AG08396 (cell line): Measurements from ENCODE around the gene TFDP2.
"Not testable (repeated sequence)": the region's sequence is repeated elsewhere in the genome, so short reads cannot be mapped to it uniquely, and the experiment has no call there.

Experiments
- DNase-seq: peaks from one replicate; pipeline ENCODE4 v3.0.0; 2012; ENCODE audit warnings: low spot score, mixed read lengths

TFDP2 gene, protein sequence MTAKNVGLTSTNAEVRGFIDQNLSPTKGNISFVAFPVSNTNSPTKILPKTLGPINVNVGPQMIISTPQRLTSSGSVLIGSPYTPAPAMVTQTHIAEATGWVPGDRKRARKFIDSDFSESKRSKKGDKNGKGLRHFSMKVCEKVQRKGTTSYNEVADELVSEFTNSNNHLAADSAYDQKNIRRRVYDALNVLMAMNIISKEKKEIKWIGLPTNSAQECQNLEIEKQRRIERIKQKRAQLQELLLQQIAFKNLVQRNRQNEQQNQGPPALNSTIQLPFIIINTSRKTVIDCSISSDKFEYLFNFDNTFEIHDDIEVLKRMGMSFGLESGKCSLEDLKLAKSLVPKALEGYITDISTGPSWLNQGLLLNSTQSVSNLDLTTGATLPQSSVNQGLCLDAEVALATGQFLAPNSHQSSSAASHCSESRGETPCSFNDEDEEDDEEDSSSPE

DNA sequence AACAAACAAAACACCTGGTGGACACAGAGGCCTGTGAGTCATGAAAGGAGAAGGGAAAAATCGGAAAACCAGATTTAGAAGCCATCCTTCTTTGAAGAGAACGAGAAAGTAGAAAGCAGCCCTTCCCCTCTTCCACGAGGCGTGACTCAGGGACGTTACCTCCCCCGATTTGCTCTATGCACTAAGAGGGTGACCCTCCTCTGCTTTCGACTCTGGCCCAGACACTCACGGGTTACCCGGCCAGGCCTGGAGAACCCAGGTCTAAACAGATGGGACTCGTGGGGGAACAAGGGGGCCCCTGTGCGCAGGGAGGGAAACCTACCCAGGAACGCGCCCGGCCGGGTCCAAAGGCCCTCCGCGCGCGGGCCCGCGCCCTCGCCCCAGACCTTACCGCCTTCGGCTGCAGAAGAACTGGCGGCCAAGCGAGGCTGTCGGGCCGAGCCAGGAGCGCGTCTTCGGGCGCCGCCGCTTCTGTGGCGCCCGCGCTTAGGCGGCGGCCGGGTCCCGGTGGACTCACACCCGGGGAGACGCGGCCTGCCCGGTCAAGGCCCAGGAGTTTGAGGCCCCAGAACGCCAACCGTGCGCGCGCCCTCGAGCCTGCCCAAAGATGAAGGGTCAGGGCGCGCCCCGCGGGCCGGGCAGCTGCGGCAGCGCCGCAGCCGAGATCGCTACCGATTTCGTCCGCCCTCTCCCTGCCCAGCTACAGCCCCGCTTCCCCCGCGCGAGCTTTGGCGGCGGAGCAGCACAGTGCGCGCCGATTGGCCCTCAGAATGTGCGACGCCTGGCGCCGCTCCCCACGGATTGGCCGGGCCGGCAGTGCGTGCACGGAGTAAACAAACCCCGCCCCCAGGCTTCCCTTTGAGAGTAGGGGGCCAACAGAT is at the start of gene TFDP2:
TSS of gene TFDP2 (minus strand) at position 753 of the 881 bp plus-strand sequence. CDS start 47,795 bp downstream, outside the sequence.
- DNase-seq, result peak; percentile 96

DNA sequence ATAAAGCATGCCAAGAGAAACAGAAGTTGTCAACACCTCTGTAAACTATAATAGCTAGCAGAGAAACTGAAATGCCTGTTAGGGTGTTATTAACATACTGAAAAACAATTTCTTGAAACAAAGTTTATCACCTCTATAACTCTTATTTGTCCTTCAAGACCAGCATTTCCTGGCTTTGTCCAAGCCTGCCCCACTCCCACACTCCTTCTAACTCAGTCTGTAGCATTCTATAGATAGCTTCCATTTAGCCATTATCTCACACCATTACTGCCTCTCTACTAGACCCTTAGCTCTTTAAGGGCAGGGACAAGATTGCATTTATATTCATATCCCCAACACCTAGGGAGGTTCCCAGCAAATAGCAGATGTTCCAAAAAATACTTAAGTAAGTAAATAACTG is 39.5 kb upstream of the TFDP2 start:
- no peak for DNase-seq

DNA sequence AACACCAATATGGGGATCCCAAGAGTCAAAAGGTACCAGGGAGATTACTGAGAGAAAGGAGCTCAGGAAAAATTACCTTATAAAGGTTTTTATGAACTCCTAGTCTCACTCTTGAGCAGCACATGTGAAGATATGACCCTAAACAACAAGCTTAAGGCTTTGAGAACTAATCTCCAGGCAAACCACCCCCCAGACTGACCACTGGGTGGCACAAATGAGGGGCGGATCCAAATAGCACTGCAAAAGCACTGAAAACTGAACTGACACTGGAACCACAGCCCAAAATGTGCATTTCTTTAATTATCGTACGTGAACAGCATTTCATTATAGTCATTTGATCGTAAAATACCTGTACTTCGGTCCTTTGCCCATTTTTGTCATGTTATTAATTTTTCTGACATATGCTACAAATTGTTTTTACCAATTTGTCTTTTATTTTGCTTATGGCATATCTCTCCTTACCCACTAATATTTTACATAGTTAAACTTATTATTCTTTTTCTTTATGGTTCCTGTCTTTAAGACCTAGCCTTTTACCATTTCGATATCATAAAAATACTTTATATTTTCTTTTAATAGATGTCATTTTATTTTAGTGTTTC is 31.5 kb upstream of the TFDP2 start:
- DNase-seq, result peak; percentile 27

DNA sequence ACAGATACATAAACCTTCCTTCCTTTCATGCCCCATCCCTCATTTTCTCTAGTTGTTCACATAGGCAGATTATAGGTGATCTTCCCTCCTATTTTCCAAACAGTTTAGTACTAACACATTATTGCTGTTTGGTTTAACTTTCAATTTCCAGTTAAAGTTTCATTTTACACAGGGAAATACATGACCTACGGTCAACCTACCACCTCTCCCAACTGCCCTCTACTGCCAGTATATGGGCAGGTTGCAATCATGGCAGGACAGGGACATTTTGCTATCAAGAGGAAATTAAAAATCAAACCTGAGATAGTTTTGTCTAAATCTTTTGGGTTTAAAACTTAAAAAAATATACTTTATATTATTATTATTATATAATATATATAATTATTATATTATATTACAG is 26.1 kb upstream of the TFDP2 start:
- no peak for DNase-seq

DNA sequence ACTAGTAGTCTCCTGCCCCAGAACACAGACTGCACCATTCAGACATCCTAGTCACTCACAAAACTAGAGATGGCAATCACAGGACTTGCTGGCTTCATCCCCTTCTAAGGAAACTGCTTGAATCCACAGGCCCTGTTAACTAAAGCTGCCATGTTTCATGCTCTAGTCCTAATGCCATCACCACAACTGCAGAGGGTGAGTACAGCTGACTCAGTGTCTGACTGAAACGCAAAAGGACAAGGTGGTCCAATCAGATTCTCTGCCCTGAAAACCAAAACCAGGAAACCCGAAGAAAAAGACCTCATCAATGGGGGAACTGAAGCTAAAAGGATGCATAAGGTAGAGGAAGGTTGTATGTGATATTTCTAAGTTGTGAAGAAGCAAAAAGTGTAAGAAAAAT is 25.2 kb upstream of the TFDP2 start:
- no peak for DNase-seq

DNA sequence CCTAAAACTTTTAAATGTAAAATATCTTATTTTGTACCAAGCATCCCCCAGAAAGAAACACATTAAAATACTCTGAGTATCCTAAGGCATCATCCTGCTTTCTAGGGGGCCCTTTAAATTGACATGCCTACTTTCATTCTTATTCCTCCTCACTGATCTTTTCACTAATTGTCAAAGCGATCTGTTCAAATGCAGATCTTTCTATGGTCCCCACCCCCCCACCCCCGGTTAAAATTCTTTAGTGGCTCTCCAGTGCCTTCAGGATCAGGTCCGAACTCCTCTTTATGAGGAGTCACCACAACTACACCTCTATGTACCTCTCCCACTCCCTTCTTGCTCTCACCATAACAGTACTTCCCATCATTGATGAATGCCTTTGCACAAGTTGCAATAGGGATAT is 19.2 kb upstream of the TFDP2 start:
- no peak for DNase-seq

DNA sequence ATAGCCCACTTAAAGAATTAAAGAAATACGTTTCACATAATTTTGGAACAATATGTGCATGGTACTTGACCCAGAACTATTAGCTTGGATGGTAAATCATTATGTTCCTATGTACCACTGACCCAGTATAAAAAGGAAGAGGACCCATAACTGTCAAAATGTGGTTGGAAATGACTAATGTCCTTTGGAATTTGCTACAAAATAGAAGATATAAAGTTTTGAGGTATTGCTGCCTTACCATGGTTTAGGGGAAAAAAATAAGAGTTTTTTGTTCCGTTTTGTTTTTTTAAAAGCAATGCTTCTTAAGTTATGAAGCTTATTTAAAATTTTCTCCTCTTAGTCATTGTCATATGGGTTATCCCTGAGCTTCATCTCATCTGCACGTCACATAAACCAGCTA is 15.8 kb upstream of the TFDP2 start:
- DNase-seq, result no peak

DNA sequence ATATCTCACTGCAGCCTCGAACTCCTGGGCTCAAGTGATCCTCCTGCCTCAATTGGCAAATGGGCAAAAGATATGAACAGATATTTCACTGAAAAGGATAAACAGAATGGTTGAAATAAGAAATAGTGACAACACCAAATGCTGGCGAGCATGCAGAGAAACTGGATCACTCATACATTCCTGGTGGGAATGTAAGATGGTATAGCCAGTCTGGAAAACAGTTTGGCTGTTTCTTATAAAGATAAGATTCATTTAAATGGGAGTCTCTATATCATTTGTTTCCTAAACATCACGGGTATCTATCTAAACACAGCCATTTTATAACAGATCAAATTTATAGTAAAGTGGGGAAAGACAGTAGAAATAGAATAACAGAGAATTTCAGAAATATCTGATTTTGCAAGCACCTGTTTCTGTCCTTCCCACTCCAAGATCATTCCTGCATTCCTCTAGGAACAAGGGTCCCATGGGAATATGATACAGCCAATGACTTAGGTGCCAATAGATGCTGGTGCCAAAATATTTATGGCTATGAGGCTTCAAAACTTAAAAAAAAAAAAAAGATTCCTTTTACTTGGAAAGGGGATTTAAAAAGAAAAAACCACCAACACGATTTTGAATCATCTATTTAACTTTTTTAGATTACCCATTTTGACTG is 9.9 kb upstream of the TFDP2 start:
- no peak for DNase-seq

DNA sequence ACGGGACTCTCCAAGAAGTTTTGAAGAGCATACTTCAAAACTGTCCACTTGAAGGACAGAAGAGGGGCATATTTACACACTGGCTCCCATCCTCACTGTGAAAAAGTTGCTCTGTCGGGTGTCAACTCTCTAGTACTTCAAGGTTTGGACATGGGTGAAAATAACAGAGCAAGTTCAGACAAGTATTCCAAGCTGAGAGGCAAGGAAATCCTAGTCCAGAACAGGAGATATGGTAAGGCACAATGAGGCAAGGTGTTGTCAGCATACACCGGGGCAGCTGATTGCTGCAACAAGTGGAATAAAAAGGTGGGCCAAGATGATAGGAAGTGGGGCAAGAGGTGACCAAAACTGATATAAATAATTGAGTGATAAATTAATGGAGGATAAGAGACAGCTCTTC is 4.8 kb upstream of the TFDP2 start:
- no peak for DNase-seq

DNA sequence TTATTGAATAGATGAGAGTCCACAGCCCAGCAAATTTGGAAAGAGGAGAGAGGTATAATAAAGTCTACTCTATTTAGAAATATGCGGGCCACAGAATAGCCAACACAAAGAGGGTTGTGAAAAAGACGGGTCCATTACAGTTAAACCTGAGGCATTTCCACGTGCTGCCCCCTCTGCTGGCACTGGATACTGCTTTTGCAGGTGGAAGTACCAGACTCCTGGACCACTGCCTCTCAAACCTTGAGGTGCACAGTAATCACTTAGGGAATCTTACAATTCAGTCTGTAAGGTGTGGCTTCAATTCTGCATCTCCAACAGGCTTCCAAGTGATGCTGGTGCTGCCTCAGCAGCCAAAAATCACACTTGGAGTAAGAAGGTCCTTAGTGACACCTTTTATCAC is 3.0 kb upstream of the TFDP2 start:
- DNase-seq, result no peak

DNA sequence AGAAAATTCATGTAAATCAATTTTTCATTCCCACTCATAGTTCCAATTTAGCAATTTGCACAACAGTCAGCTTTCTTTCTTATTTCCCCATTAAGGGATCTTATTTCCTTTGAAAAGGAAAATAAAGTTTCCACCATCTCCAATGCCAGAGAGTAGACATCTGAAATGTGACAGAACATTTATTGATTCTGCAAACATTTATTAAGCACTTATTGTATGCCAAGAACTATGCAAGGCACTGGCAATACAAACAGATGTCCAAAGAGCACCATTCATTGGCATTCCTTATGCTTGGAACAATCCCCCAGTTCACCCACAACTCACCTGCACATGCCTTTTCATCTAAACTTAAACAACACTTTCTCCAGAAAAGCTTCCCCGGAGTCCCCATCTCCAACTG is 2.5 kb upstream of the TFDP2 start:
- DNase-seq, result no peak

DNA sequence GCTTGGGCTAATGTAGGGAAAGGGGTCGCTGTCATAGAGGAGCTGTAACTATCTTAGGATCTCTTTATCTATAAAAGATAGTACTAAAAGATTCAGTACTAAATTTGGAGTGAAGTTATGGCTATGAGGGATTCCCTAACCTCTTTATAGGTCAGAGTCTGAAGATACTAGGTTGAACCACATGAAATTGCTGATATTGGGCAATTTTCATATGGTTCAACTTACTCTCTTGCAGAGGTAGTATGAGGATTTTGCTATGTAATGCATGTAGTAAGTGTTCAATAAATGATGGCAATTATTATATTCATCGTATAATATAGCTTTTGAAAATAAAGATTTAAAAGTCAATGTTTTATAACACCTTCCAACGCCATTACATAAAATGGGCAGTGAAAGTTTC is 1.9 kb upstream of the TFDP2 start:
- no peak for DNase-seq

DNA sequence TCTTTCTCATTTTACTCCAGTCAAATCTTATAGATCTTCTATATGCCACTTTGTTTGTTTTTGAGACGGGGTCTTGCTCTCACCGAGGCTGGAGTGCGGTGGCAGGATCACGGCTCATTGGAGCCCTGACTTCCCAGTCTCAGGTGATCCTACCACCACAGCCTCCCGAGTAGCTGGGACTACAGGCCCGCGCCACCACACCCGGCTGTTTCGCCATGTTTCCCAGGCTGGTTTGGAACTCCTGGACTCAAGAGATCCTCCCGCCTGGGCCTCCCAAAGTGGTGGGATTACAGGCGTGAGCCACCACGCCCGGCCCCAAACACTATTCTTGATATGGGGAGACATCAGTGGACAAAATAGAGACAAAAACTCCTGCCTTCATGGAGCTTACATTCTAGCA is 927 bp upstream of the TFDP2 start:
- DNase-seq, result no peak

DNA sequence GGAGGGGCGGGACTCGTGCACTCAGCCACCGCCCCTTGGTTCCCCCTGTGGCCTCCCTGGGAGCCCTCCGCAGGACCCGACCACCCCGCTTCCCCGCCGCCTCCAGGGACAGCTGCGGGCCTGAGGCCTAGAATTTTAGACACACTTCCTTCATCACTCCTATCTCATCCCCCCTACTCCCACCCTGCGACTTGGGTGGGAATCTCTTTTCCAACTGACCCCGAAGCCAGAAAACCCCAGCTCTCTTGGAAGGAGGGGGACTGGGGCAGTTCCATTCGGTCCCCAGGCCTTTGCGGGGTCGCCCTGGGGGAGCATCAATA is 289 bp upstream of the TFDP2 start:
- no peak for DNase-seq

DNA sequence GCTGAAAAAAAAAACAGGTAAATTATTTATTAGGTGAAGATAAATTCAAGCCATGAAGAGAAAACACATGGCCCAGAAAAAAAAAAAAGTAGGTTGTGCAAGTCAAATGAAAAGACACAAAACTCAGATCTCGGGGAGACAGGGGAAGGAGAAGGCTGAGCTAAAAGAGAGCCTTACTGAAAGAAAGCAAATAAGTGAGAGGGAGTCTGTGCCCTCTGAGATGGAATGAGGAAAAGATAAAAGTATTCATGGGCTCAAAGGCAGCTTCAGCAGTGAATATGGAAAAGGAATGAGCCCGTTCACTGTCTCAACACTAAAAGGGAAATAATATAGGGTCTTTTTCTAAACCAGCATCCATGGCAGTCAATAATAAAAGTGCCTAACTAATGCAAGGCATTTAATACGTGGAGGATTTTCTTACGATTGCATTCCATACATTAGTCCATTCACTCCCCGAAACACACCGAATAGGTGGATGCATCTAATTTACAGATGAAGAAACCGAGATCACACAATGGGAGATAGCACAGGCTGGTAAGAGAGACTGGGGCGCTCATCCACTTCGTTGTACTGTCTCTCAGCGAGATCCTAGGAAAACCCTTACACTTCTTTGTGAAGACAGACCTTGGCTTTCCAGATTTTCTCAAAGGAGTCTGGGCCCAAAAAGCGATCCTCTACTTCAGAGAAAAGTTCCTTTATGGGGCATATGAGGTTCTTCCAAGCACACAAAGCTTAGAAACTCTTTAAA is 1.1 kb downstream of the TFDP2 start:
- DNase-seq, result peak; percentile 16

DNA sequence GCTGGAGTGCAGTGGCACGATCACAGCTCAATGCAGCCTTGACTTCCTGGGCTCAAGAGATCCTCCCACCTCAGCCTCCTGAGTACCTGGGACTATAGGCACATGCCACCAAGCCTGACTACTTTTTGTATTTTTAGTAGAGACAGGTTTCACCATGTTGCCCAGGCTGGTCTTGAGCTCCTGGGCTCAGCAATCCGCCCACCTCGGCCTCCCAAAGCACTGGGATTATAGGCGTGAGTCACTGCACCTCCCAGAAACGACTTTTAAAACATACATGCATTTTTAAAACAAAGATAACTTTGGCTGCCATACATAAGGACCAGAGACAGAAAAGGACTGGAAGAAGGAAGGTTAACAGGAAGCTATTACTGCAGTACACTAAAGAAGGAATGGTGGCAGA is 4.8 kb downstream of the TFDP2 start:
- DNase-seq, result not testable (repeated sequence)

DNA sequence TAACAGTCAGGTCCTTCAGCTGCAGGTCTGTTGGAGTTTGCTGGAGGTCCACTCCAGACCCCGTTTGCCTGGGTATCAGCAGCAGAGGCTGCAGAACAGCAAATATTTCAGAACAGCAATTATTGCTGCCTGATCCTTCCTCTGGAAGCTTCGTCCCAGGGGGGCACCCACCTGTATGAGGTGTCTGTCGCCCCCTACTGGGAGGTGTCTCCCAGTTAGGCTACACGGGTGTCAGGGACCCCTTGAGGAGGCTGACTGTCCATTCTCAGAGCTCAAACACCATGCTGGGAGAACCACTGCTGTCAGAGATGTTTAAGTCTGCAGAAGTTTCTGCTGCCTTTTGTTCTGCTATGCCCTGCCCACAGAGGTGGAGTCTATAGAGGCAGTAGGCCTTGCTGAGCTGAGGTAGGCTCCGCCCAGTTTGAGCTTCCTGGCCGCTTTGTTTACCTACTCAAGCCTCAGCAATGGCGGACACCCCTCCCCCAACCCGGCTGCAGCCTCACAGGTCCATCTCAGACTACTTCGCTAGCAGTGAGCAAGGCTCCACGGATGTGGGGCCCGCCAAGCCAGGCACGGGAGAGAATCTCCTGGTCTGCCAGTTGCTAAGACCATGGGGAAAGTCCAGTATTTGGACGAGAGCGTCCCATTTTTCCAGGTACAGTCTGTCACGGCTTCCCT is 8.6 kb downstream of the TFDP2 start:
- not testable (repeated sequence) for DNase-seq

DNA sequence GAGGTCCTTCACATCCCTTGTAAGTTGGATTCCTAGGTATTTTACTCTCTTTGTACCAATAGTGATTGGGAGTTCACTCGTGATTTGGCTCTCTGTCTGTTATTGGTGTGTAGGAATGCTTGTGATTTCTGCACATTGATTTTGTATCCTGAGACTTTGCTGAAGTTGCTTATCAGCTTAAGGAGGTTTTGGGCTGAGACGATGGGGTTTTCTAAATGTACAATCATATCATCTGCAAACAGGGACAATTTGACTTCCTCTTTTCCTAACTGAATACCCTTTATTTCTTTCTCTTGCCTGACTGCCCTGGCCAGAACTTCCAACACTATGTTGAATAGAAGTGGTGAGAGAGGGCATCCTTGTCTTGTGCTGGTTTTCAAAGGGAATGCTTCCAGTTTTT is 12.3 kb downstream of the TFDP2 start:
- not testable (repeated sequence) for DNase-seq

DNA sequence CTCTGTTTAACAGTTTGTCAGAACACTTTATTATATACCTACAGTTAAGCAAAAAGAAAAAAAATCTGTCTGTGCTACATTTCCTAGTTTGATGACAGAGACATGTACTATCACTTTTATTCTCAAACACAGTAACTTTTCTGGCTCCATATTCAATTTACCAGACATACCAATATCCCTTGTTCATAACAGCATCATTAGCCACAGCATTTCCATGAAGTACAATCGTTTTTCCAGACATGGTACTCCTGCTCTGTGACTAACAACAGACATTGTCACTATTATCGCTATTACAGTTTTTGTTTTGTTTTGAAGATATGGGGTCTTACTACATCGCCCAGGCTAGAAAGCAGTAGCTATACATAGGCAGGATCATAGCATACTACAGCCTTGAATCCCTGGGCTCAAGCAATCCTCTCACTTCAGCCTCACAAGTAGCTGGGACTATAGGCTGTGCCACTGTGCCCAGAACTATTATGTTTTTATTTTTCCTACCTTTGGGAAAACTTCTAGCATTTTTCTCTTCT is 14.5 kb downstream of the TFDP2 start:
- no peak for DNase-seq

DNA sequence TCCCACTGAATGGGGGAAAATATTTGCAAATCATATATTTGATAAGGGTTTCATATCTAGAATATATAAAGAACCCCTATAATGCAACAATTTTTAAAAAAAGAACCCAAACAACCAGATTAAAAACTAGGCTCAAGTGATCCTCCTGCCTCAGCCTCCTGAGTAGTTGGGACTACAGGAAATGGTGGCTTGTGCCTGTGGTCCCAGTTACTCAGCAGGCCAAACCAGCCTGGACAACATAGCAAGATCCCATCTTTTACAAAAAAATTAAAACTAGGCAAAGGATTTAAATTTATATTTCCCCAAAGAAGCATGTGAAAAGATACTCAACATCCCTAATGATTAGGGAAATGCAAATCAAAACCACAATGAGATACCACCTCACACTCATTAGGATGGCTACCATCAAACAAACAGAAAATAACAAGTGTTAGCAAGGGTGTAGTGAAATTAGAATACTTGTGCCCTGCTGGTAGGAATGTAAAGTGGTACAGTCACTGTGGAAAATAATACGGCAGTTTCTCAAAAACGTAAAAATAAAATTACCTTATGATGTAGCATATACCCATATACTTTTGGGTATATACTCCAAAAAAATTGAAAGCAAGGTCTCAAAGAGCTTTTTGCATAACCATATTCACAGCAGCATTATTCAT is 19.7 kb downstream of the TFDP2 start:
- no peak for DNase-seq
